ENCODE data around the gene MRPL49.
"Not testable (repeated sequence)": the region's sequence is repeated elsewhere in the genome, so short reads cannot be mapped to it uniquely, and the experiment has no call there.

The MRPL49 gene

DNA sequence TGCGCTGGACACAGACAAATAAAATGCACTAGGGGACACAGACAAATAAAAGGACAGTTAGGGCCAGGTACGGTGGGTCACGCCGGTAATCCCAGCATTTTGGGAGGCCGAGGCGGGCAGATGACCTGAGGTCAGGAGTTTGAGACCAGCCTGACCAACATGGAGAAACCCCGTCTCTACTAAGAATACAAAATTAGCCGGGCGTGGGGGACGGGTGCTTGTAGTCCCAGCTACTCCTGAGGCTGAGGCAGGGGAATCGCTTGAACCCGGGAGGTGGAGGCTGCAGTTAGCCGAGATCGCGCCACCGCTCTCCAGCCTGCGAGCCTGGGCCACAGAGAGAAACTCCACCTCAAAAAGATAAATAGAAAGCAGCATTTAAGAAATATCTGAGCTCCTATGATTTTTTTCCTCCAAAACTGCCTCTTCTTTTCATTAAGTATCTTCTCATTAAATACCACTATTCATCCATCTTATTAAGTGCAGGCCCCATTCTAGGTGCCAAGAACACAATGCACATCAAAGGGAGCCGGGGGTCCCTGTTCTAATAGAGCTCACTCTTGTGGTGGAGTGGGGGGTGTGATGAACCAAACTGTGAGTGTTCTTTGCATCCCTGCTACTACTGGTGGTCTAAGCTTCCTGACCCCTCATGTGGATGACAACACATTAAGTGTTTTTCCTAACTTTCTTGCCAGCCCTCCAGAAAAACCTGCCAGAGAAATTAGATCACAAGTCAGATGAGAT lies 3.9 kb upstream of the MRPL49 start:
- Histone ChIP-seq H3K27ac (ENCODE audit: low read length) (no peak overlapping the region), H3K36me3 (ENCODE audit: control insufficient read depth, insufficient read depth, low read length) (peaks cover 14% of the 10 kb centered on the region; the same call in 1 of the 2 replicates), H3K27me3 (ENCODE audit: control insufficient read depth, insufficient read depth, low read length) (no peaks in the 10 kb centered on the region), H3K4me3 (ENCODE audit: low read length) (no peak overlapping the region), H3K4me1 (ENCODE audit: control insufficient read depth, insufficient read depth, low read length) (no peaks in the 10 kb centered on the region), H3K9me3 (ENCODE audit: control insufficient read depth, insufficient read depth, low read length) (no peaks in the 10 kb centered on the region)
- no CpG with 5 or more reads among the region's 18 CpGs for WGBS (ENCODE audit: insufficient coverage, insufficient read length)
- DNase-seq (ENCODE audit: low read depth, low spot score): no peak

DNA sequence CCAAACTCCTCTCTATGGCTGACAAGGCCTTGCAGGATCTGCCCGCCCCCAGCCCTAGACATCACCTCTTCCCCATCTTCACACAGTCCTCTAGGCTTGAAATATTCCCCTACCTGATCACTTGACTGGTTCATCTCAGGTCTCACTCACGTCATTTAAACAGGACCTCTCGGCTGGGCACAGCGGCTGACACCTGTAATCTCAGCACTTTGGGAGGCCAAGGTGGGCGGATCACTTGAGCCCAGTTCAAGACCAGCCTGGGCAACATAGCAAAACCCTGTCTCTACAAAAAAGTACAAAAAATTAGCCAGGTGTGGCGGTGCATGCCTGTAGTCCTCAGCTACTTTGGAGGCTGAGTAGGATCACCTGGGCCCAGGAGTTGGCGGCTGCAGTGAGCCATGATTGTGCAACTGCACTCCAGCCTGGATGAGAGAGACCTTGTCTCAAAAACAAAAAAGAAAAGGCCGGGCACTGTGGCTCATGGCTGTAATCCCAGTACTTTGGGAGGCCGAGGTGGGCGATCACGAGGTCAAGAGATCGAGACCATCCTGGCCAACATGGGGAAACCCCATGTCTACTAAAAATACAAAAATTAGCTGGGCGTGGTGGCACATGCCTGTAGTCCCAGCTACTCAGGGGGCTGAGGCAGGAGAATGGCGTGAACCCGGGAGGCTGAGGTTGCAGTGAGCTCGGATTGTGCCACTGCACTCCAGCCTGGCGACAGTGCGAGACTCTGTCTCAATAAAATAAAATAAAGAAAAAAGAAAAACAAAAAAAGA lies 3.0 kb upstream of the MRPL49 start:
- WGBS (ENCODE audit: insufficient coverage, insufficient read length): no CpG with 5 or more reads among the region's 18 CpGs
- H3K27ac ChIP-seq (ENCODE audit: low read length); H3K4me3 ChIP-seq (ENCODE audit: low read length); H3K9me3 ChIP-seq (ENCODE audit: control insufficient read depth, insufficient read depth, low read length); DNase-seq (ENCODE audit: low read depth, low spot score); H3K4me1 ChIP-seq (ENCODE audit: control insufficient read depth, insufficient read depth, low read length); H3K27me3 ChIP-seq (ENCODE audit: control insufficient read depth, insufficient read depth, low read length): not testable (repeated sequence)
- H3K36me3 ChIP-seq (ENCODE audit: control insufficient read depth, insufficient read depth, low read length): peaks cover 14% of the 10 kb centered on the region; the same call in 1 of the 2 replicates

DNA sequence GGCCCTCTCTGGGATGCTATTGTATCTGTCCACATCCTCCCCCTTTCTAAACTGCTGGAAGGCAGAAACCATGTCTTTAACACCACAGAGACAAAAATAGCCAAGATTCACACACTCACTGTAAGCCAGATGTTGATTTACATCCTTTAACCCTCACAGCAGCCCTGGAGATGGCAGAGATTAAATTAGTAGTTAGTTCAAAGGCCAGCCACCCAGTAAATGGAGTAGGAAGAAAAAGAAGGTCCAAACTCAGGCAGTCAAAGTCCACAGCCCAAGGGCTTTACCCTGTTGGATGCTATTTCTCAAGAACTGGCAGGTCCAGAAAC lies 2.5 kb upstream of the MRPL49 start:
- H3K9me3 ChIP-seq (ENCODE audit: control insufficient read depth, insufficient read depth, low read length): no peaks in the 10 kb centered on the region
- H3K4me3 ChIP-seq (ENCODE audit: low read length): no peak overlapping the region
- H3K36me3 ChIP-seq (ENCODE audit: control insufficient read depth, insufficient read depth, low read length): peaks cover 16% of the 10 kb centered on the region; the same call in 1 of the 2 replicates
- no peaks in the 10 kb centered on the region for H3K4me1 ChIP-seq (ENCODE audit: control insufficient read depth, insufficient read depth, low read length)
- H3K27ac ChIP-seq (ENCODE audit: low read length): no peak overlapping the region
- no peaks in the 10 kb centered on the region for H3K27me3 ChIP-seq (ENCODE audit: control insufficient read depth, insufficient read depth, low read length)
- no peak for DNase-seq (ENCODE audit: low read depth, low spot score)

DNA sequence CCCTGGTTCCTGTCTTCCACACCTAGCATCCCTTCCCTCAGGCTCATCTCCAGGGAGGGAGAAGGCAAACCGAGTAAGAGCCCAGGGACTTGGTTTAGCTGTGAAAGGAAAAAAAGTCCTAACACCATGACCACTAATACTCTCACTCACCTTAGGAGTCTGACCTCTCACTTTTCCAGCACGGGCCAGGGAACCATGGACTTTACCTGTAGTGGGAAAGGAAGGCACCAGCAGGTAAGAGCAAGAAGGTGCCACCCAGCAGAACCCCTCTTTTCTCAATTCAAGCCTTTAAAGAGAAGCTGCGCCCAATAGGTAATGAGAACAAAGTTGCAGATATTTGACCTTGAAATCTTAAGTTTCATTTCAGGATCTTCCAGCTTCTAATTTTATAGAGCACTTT lies 1.3 kb upstream of the MRPL49 start:
- no peak for DNase-seq (ENCODE audit: low read depth, low spot score)
- no CpG with 5 or more reads among the region's 3 CpGs for WGBS (ENCODE audit: insufficient coverage, insufficient read length)
- H3K27me3 ChIP-seq (ENCODE audit: control insufficient read depth, insufficient read depth, low read length): no peaks in the 10 kb centered on the region
- no peak overlapping the region for H3K27ac ChIP-seq (ENCODE audit: low read length)
- H3K4me1 ChIP-seq (ENCODE audit: control insufficient read depth, insufficient read depth, low read length): no peaks in the 10 kb centered on the region
- peaks cover 22% of the 10 kb centered on the region; the same call in 1 of the 2 replicates for H3K36me3 ChIP-seq (ENCODE audit: control insufficient read depth, insufficient read depth, low read length)
- no peak overlapping the region for H3K4me3 ChIP-seq (ENCODE audit: low read length)
- no peaks in the 10 kb centered on the region for H3K9me3 ChIP-seq (ENCODE audit: control insufficient read depth, insufficient read depth, low read length)

DNA sequence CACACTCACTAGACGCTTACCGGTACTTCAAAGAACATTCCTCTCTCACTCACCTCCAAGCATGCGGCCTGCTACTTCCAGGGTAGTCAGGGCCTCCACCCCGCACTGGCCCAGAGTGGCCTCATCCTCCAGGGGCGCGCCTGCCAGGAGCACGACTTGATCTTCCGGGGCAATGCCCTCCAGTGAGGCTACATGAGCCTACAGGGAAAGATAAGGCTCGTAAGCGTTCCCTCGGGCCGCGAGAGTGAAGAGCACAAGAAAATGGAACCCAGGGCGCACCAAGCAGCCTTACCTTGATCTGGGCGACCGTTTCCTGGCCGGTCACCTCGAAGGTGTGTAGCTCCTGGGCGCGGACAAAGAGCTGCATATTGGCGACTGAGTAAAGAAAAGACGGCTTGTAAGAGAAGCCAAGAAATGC lies 665 bp upstream of the MRPL49 start:
- Histone ChIP-seq H3K4me3 (ENCODE audit: low read length) (peak overlapping the region; percentile 87), H3K27ac (ENCODE audit: low read length) (no peak overlapping the region), H3K27me3 (ENCODE audit: control insufficient read depth, insufficient read depth, low read length) (no peaks in the 10 kb centered on the region), H3K4me1 (ENCODE audit: control insufficient read depth, insufficient read depth, low read length) (no peaks in the 10 kb centered on the region), H3K9me3 (ENCODE audit: control insufficient read depth, insufficient read depth, low read length) (no peaks in the 10 kb centered on the region), H3K36me3 (ENCODE audit: control insufficient read depth, insufficient read depth, low read length) (peaks cover 26% of the 10 kb centered on the region; the same call in 1 of the 2 replicates)
- no peak for DNase-seq (ENCODE audit: low read depth, low spot score)
- no CpG with 5 or more reads among the region's 22 CpGs for WGBS (ENCODE audit: insufficient coverage, insufficient read length)

DNA sequence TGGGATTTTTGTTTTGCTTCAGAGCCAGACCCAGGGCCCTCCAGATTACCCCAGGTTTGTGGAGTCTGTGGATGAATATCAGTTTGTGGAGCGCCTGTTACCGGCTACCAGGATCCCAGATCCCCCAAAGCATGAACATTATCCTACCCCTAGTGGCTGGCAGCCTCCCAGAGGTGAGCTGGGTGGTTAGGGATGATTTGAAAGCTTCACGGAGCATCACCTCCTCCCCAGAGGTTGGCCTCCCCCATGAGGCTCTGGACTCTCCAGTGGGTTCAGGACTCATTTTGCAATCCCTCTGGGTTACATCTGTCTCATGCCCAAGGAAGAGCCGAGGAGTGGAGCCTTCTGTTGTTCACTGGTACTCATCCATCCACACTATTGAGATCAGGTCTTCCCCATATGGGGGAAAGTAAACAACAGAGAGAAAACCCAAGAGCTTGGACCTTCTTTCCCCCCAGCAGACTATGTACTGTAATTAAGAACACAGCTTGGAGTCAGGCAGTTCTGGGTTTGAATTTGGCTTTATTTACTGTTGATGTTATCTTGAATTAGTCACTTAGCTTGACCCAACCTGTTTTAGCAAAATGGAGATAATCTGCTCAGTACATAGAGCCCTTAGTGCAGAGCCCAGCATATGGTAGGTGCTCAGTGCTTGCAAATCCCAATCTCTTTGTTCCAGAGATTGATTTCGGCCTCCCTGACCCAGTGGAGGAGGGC lies 2.5 kb downstream of the MRPL49 start:
- Histone ChIP-seq H3K4me3 (ENCODE audit: low read length) (no peak overlapping the region), H3K4me1 (ENCODE audit: control insufficient read depth, insufficient read depth, low read length) (no peaks in the 10 kb centered on the region), H3K36me3 (ENCODE audit: control insufficient read depth, insufficient read depth, low read length) (peaks cover 41% of the 10 kb centered on the region), H3K9me3 (ENCODE audit: control insufficient read depth, insufficient read depth, low read length) (no peaks in the 10 kb centered on the region), H3K27me3 (ENCODE audit: control insufficient read depth, insufficient read depth, low read length) (no peaks in the 10 kb centered on the region), H3K27ac (ENCODE audit: low read length) (no peak overlapping the region)
- no CpG with 5 or more reads among the region's 5 CpGs for WGBS (ENCODE audit: insufficient coverage, insufficient read length)
- DNase-seq (ENCODE audit: low read depth, low spot score): no peak

DNA sequence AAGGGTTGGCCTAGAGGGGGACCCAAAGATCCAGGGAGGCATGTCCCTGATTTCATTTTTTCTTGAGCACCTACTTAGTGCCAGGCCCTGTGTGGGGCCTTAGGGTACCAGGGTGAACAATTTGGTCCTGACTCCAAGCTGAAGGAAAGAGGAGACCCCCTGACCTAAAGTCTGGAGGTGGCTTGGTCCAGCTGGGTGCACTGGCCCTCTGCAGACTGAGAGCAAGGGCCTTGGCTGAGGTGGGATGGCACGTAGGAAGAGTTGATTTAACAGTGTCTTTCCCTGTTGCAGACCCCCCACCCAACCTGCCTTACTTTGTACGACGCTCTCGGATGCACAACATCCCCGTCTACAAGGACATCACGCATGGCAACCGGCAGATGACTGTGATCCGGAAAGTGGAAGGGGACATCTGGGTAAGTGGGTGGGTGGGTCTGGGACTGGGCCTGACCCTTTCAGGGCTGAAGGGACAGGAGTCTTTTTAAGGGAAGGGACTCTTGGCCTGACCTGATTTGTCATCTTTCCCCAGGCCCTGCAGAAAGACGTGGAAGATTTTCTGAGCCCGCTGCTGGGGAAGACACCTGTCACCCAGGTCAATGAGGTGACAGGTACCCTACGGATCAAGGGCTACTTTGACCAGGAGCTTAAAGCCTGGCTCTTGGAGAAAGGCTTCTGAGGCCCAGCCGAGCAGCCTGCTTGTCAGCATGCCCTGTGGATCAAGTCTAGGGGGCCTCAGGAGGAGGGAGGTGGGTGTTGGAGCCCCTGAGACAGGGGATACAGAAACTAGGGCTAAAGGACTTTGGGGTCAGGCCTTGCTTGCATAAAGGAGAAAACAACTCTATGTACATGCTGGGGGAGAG lies 3.3 kb downstream of the MRPL49 start:
- Histone ChIP-seq H3K9me3 (ENCODE audit: control insufficient read depth, insufficient read depth, low read length) (no peaks in the 10 kb centered on the region), H3K4me3 (ENCODE audit: low read length) (no peak overlapping the region), H3K36me3 (ENCODE audit: control insufficient read depth, insufficient read depth, low read length) (peaks cover 39% of the 10 kb centered on the region), H3K27ac (ENCODE audit: low read length) (no peak overlapping the region), H3K4me1 (ENCODE audit: control insufficient read depth, insufficient read depth, low read length) (no peaks in the 10 kb centered on the region), H3K27me3 (ENCODE audit: control insufficient read depth, insufficient read depth, low read length) (no peaks in the 10 kb centered on the region)
- no peak for DNase-seq (ENCODE audit: low read depth, low spot score)
- no CpG with 5 or more reads among the region's 12 CpGs for WGBS (ENCODE audit: insufficient coverage, insufficient read length)

DNA sequence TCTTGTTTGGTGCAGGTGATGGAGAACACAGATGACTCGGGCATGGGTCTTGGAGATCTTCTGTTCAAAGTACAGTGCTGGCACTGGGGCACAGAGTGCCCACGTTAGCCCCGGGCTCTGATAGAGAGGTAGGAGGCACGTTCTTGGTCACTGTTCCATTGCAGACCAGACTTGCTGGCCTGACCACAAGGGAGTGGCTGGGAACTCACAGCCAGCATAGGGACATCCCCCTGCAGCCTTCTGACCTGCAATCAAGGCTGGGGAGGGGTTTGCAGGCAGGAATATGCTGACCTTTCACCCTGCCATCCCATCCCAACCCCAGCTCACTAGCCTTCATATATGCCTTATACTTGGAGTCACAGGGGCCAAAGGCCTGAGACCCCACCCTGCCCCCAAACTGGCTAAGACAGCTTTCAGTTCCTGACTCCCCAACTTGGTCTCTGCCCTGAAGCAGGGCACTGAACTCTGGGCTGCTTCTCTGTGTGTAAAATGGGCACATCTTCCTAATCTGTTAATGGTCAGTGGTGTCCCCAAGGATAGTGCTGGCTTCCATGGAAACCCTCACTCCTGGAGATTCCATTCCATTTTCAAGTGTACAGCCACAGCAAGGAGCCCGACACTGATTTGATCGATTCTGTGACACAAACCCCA lies 4.6 kb downstream of the MRPL49 start:
- no peaks in the 10 kb centered on the region for H3K4me1 ChIP-seq (ENCODE audit: control insufficient read depth, insufficient read depth, low read length)

DNA sequence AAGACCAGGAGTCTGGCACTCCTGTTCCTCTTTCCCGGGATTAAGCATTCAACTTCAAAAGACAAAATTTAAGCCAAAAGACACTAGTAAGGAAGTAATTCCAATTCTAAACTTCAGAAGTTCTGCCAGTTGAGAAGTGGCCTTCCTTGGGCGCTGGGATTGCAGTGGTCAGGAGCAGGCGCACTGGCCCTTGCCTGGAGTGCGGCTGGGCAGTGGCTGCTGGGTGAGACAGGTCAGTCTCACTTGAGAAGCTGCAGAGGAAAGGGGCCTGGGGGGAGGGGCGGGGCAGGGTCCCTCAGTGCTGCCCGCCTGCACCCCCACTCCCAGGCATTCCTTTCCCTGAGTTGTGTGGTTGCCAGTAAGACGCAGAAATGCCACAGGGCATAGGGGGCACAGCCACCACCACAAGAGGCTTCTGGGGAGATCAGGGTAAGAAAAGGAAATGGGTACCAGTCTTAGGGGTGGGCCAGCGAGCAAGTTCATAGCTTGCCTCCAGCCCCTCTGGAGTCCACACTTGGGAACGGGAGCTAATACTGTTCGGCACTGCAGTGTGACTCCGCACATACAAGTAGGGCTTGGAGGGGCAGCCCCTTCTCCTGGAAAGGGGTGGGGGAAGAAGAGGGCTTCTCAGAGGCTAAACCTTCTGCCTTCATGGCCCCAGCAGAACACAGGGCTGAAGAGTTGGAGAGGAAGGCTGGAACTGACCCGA lies 5.5 kb downstream of the MRPL49 start:
- Histone ChIP-seq H3K36me3 (ENCODE audit: control insufficient read depth, insufficient read depth, low read length) (peaks cover 49% of the 10 kb centered on the region), H3K4me1 (ENCODE audit: control insufficient read depth, insufficient read depth, low read length) (no peaks in the 10 kb centered on the region), H3K9me3 (ENCODE audit: control insufficient read depth, insufficient read depth, low read length) (no peaks in the 10 kb centered on the region), H3K27ac (ENCODE audit: low read length) (no peak overlapping the region), H3K27me3 (ENCODE audit: control insufficient read depth, insufficient read depth, low read length) (no peaks in the 10 kb centered on the region), H3K4me3 (ENCODE audit: low read length) (no peak overlapping the region)
- DNase-seq (ENCODE audit: low read depth, low spot score): no peak
- no CpG with 5 or more reads among the region's 12 CpGs for WGBS (ENCODE audit: insufficient coverage, insufficient read length)

More for the DNA sequence above, 4.6 kb downstream of the MRPL49 start:
- Histone ChIP-seq H3K9me3 (ENCODE audit: control insufficient read depth, insufficient read depth, low read length) (no peaks in the 10 kb centered on the region), H3K27ac (ENCODE audit: low read length) (no peak overlapping the region), H3K4me3 (ENCODE audit: low read length) (no peak overlapping the region), H3K27me3 (ENCODE audit: control insufficient read depth, insufficient read depth, low read length) (no peaks in the 10 kb centered on the region), H3K36me3 (ENCODE audit: control insufficient read depth, insufficient read depth, low read length) (peaks cover 46% of the 10 kb centered on the region)
- no CpG with 5 or more reads among the region's 6 CpGs for WGBS (ENCODE audit: insufficient coverage, insufficient read length)
- DNase-seq (ENCODE audit: low read depth, low spot score): no peak

All from iPS DF 6.9 (cell line).